Stomach smooth muscle (tissue), 2 donors: Measurements from ENCODE around the gene TUBA1B.
A peak's percentile ranks its signal among the peaks of the same experiment; 100 is the strongest.

Source experiments
- H3K27ac ChIP-seq: one replicate; pipeline ENCODE4 v1.7.0; 2013; ENCODE audit warnings: mild to moderate bottlenecking, low read length, inconsistent platforms
- H3K27me3 ChIP-seq, 2 donors: one replicate each; pipeline ENCODE4 v1.7.0; 2013; ENCODE audit warnings: low read length in 2 of 2; ENCODE audit not compliant: insufficient read depth in 2 of 2, control insufficient read depth in 1 of 2
- H3K36me3 ChIP-seq, 2 donors: one replicate each; pipeline ENCODE4 v1.7.0; 2013; ENCODE audit warnings: low read length in 2 of 2; ENCODE audit not compliant: control insufficient read depth in 2 of 2, insufficient read depth in 2 of 2
- H3K4me1 ChIP-seq: one replicate; pipeline ENCODE4 v1.7.0; 2013; ENCODE audit warnings: low read length; ENCODE audit not compliant: control insufficient read depth, insufficient read depth
- H3K4me3 ChIP-seq, 2 donors: one replicate each; pipeline ENCODE4 v1.7.0; 2013; ENCODE audit warnings: low read length in 2 of 2
- H3K9ac ChIP-seq, 2 donors: one replicate each; pipeline ENCODE4 v1.7.0; 2013; ENCODE audit warnings: low read length in 2 of 2, mild to moderate bottlenecking in 1 of 2
- H3K9me3 ChIP-seq, 2 donors: one replicate each; pipeline ENCODE4 v1.7.0; 2013; ENCODE audit warnings: low read length in 2 of 2; ENCODE audit not compliant: control insufficient read depth in 2 of 2
- donor health status: healthy.
- donor health status: Pancreatic carcinoma.

The TUBA1B gene

DNA sequence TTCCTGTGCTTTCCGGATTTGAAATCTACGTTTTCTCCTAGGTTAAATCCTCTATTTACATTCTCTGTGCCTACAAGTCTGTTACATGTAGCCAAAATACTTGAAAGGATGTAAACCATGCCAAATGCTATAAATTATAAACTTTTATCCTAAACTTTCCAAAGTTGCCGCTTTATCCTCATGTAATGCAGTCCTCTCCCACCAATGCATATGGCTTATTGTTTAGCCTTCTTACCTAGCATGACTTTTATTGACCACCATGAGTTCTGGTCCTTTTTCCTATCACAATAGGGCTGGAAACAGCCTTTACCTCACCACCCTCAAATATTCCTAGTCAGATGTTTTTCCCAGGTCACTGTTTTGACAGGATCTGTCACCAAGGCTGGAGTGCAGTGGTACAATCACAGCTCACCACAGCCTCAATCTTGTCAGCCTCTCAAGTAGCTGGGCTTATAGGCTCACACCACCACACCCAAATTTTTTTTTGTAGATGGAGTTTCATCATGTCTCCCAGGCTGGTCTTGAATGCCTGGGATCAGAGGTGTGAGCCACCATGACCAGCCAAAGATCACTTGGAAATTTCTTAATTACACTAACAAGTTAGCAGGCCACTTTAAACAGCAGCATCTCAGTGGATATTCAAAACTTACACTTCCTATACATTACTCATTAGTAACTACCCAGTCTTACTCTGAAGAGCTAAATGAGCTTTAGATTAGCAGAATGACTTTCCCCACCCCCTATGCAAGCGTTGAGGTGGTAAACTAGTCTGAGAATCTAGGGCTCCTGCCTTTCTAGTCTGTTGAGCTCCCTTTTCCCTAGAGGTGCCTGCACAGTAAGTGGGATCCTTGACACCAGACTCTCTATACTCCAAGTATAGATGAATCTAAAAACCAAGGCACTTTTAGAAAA, 4.1 kb downstream of the TUBA1B start:
- no peak overlapping the region for H3K9ac ChIP-seq
- H3K27me3 ChIP-seq: no peaks in the 10 kb centered on the region
- no peaks in the 10 kb centered on the region for H3K9me3 ChIP-seq

DNA sequence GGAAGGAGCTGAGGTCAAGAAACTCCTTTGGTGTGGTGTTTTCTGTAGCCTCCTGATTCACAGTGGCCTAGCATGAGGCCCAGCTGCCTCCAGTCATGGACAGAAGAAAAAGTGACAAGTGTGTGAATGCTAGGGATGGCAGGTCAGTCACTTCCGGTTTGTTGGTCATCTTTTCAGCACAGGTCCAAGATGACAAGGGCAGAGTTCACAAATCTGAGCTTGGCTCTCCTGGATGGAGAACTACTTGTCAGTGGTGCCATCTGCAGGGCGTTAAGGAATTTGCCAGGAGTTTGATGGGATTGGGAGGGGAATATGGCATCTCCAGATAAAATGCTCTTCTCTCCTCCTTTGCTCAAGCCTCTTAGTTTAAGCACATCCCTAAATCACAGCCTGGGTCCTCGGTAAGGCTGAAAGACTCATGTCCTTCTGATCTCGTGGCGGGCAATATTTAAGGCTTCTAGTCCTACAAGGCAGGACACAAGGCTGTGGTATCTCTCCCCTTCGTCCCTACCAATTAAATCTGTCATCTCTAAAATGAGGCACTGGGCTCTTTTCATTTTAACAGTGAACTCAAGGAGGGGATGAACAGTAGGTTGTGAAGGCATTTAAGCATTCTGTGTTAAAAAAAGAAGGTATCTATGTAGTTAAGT, 10.0 kb downstream of the TUBA1B start:
- H3K9me3 ChIP-seq: no peaks in the 10 kb centered on the region
- H3K9ac ChIP-seq: no peak overlapping the region
- no peak overlapping the region for H3K4me3 ChIP-seq
- H3K36me3 ChIP-seq: no peaks in the 10 kb centered on the region
- no peaks in the 10 kb centered on the region for H3K4me1 ChIP-seq
- no peak overlapping the region for H3K27ac ChIP-seq
- H3K27me3 ChIP-seq: no peaks in the 10 kb centered on the region

More for the DNA sequence above, 4.1 kb downstream of the TUBA1B start:
- Histone ChIP-seq H3K4me3 (no peak overlapping the region), H3K36me3 (peaks cover 14 to 19% of the 10 kb centered on the region in 2 donors), H3K4me1 (peaks cover 16% of the 10 kb centered on the region), H3K27ac (no peak overlapping the region)

DNA sequence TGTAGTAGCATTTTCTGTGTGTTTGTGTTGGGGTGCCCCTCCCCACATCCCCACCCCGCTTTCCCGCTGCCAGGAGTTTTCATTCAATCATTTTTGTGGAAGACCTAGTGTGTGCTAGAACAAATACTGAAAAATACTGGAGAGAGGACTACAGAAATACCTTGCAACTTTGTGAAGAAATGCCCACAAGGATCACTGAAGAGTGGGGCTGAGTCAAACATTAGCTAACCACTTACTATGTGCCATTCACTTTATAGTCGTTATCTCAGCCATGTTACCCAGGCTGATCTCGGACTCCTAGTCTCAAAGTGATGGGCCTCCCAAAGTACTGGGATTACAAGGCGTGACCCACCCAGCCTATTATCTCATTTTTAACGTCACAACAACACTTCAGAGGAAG, 20.0 kb downstream of the TUBA1B start:
- Histone ChIP-seq H3K27me3 (no peaks in the 10 kb centered on the region), H3K36me3 (peaks cover 0 to 7% of the 10 kb centered on the region in 2 donors), H3K4me1 (peaks cover 35% of the 10 kb centered on the region), H3K9ac (peak overlapping the region; percentile 75 to 94), H3K9me3 (no peaks in the 10 kb centered on the region), H3K4me3 (peak overlapping the region; percentile 54 to 93), H3K27ac (peak overlapping the region; percentile 96)

DNA sequence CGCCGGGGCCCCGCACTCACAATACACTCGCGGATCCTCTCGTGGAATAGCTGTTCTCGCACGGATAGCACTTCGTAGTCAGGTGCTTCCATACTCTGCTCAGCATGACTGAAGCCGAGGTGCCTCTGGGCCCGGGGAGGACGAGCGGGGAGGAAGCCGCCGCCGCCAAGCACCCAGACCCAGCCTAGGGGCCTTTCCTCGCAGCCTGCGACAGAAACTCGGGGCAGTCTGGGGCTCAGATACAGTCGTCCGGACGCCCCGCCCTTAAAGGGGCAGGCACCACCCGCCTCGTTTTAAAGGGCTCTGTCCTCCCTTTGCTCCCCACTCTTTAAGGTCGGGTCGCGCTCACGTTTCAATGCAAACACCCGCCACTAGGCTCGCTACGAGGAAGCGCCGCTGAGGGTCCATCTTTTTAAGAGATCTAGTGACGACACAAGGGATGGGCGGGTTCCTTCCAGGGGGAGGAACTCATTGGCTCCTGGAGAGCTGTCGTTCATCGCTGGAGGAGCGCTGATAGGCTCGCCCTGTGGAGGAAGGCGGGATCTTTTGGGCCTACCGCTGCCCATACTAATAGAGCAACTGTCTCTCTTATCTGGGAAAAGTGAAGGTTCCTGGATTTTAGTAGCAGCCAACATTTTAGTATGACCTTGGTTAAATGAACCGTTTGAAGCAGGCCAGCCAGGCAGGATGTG, 20.6 kb downstream of the TUBA1B start, which contains the start of gene LMBR1L:
Gene LMBR1L, minus strand, starts transcription at position 384 of the 692 bp plus-strand sequence. Its CDS starts 292 bp downstream, at position 92.
- H3K9me3 ChIP-seq: no peaks in the 10 kb centered on the region
- no peaks in the 10 kb centered on the region for H3K27me3 ChIP-seq
- H3K9ac ChIP-seq: peak within 1 kb of the TSS; percentile 94 to 95
- peak within 1 kb of the TSS; percentile 93 to 95 for H3K4me3 ChIP-seq
- H3K27ac ChIP-seq: peak within 1 kb of the TSS; percentile 96
- peaks cover 2 to 8% of the 10 kb centered on the region in 2 donors for H3K36me3 ChIP-seq
- H3K4me1 ChIP-seq: peaks cover 39% of the 10 kb centered on the region

DNA sequence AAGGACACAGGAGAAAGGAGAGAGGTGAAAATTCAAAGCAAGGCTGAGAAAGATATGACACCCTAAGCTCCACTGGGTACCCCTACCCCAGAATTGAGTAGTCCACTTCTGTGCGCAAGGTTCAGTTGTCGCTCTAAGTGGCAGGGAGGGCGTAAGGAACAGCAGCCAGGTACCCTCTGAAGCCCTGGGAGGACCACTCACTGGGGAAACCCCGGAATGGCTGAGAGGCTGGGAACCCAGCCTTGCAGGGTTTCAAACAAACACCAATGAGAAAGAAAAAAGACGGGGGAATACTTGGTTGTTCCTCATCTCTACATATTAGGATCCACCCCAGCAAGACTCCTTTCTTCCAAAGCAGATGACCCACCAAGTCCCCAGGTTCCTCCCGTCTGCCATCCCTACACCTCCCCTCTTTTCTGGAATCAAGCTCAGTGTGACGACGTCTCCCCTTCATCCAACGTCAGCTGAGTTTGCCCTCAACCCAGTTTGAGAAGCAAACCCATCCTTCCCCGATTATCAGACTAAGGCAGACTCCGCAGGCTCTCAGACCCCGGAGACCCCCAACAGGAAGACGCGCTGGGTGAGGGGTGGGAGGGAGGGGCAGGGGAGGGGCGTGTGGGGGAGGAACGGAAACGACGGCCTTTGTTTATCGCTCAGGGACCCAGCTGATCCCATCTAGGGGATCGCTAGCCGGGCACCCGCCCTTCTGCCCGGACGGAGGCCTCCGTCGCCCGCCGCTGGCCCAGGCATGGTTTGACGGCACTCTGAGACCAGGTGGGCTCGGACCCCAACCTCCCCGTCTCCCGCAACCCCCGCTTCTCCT, 21.3 kb downstream of the TUBA1B start:
- Histone ChIP-seq H3K9ac (peak overlapping the region; percentile 94 to 95), H3K36me3 (peaks cover 5 to 15% of the 10 kb centered on the region in 2 donors), H3K4me1 (peaks cover 46% of the 10 kb centered on the region), H3K27ac (peak overlapping the region; percentile 96), H3K9me3 (no peaks in the 10 kb centered on the region), H3K27me3 (no peaks in the 10 kb centered on the region), H3K4me3 (peak overlapping the region; percentile 93 to 95)

DNA sequence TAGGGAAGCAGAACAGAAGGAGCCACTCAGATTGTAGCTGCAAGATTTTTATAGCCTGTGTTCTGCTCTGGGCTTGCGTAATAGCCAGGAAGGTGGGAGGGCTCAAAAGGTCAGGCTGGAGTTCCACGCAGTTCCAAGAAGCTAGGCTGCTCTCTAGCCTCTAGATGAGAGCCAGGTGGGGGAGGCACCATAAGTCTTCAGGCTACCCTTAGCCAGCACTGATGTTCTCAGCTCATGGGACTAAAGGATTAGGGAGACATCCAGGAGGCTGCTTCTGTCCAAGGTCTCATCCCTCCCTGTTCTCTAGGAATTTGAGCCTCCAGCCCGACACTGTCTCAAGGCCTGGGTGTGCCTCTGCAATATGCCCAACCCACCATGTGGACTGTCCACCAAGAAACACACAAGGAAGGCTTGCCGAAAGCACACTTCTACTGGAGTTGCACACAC, 22.2 kb downstream of the TUBA1B start:
- Histone ChIP-seq H3K9ac (peak overlapping the region; percentile 3 to 75), H3K36me3 (peaks cover 14 to 23% of the 10 kb centered on the region in 2 donors), H3K9me3 (no peaks in the 10 kb centered on the region), H3K27ac (peak overlapping the region; percentile 96), H3K4me1 (peaks cover 51% of the 10 kb centered on the region), H3K27me3 (no peaks in the 10 kb centered on the region), H3K4me3 (peak overlapping the region; percentile 93 to 95)

DNA sequence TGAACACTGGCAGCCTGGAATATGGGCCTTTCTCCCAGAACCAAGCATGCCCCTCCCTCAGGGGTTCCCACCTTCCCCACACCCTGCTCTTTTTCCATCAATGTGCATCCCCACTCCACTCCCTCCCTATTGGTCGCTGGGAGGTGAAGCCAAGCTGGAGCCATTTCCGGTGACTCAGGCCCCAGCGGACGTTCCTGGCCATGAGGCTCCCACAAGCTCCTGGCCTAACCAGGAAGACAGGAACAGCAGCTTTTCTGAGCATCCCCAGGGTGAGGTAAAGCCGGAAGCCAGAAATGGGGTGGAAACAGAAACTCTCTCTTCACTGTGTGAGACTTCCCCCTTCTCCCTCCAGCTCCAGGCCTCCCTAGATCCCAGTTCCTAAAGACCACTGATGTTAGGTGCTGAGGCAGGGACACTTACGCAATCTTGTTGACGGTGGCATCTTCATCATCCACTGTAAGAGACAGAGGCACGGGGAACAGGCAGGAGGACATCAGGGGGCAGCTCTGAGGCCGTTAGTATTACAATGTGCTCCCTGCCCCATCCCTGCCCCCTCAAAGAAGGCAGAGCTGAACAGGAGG, 25.6 kb downstream of the TUBA1B start:
- Histone ChIP-seq H3K9me3 (no peaks in the 10 kb centered on the region), H3K9ac (no peak overlapping the region), H3K4me3 (peak overlapping the region in 1 of 2 donors; percentile 22), H3K4me1 (peaks cover 45% of the 10 kb centered on the region), H3K27me3 (no peaks in the 10 kb centered on the region), H3K36me3 (peaks cover 47 to 56% of the 10 kb centered on the region in 2 donors), H3K27ac (no peak overlapping the region)

DNA sequence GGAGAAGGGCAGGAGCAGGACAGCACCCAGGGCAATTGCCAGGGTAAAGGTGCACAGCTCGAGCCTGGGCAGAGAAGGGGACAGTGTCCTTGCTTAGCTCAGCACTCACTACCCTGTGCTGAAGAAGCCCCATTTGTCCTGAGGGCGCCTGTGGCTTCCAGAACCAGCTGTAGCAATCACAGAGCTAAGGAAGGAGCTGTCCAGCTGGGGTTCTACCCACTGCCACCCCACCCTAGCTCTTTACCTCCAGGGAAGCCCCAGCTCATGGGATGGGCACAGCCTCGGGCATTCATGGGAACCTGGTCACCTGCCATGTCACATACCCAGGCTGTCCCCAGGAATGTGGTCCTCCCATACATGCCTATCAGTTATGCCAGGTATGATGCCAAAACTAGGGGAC, 26.4 kb downstream of the TUBA1B start:
- no peaks in the 10 kb centered on the region for H3K27me3 ChIP-seq
- H3K9me3 ChIP-seq: no peaks in the 10 kb centered on the region
- peaks cover 44% of the 10 kb centered on the region for H3K4me1 ChIP-seq
- peaks cover 55 to 64% of the 10 kb centered on the region in 2 donors for H3K36me3 ChIP-seq
- no peak overlapping the region for H3K4me3 ChIP-seq
- H3K9ac ChIP-seq: no peak overlapping the region
- no peak overlapping the region for H3K27ac ChIP-seq

DNA sequence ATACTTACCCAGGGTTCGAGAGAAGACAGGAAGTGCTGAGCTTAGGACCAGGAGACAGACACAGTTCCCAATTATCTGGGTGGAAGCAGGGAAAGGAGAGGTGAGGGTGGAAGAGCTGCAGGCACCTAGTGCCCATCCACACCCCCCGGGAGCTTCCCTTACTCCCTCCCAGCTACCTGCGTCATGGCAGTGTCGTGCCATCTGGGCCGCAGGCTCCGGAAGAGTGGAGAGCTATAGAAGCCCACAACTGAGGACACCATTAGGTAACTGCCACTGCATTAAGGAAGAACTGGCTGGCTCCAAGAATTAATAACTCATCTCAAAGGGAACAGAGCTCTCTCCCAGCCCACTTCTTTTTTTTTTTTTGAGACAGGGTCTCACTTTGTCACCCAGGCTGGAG, 30.8 kb downstream of the TUBA1B start:
- Histone ChIP-seq H3K4me3 (no peak overlapping the region), H3K9ac (no peak overlapping the region), H3K4me1 (peaks cover 9% of the 10 kb centered on the region), H3K9me3 (no peaks in the 10 kb centered on the region), H3K36me3 (peaks cover 66 to 69% of the 10 kb centered on the region in 2 donors), H3K27me3 (no peaks in the 10 kb centered on the region), H3K27ac (no peak overlapping the region)
